Astrocyte of the cerebellum (primary cell): ENCODE measurements around the gene NR1I3.
A peak's percentile ranks its signal among the peaks of the same experiment; 100 is the strongest.

Experiments used
- DNase-seq: peaks from one replicate; pipeline ENCODE4 v3.0.0-alpha.2; 2011; ENCODE audit warnings: low read depth
- H3K4me3 ChIP-seq: 2 replicates; pipeline ENCODE4 v1.5.1; 2011; ENCODE audit warnings: mild to moderate bottlenecking, low read depth, low read length, moderate library complexity
- in situ Hi-C: cut with HindIII; loops from 2 replicates; pipeline ENCODE4 v1.10.0; 2017; ENCODE audit warnings: low sequenced_read_pairs
- TF ChIP-seq, protein P1 (sequence below): IDR thresholded peaks from 2 replicates; pipeline ENCODE4 v1.5.1; 2012; ENCODE audit warnings: low read length, low read depth, moderate library complexity, mild to moderate bottlenecking; ENCODE audit errors: missing control alignments

The NR1I3 gene

DNA sequence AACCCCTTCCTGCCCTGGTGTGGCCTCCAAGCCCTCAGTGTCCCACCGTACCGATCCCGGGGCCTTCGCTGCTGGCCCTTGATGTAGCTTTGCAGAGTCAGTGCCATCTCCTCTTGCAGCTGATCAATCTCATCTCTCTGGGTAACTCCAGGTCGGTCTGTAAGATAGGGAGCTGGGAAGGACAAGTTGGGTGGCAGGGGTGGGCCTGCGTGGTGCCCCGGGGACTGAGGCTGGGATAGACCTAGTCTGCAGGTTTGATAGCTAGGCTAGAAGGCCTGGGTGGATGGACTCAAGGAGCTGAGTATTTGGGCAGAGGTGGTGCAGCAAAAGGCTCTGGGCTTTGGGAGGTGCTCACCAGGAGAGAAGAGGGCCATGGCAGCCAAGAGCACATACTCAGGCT is 7.2 kb downstream of the NR1I3 start:
- in situ Hi-C loops = no loop called here
- no peak overlapping the region for H3K4me3 ChIP-seq
- no peak for DNase-seq
- TF ChIP-seq, protein P1, sequence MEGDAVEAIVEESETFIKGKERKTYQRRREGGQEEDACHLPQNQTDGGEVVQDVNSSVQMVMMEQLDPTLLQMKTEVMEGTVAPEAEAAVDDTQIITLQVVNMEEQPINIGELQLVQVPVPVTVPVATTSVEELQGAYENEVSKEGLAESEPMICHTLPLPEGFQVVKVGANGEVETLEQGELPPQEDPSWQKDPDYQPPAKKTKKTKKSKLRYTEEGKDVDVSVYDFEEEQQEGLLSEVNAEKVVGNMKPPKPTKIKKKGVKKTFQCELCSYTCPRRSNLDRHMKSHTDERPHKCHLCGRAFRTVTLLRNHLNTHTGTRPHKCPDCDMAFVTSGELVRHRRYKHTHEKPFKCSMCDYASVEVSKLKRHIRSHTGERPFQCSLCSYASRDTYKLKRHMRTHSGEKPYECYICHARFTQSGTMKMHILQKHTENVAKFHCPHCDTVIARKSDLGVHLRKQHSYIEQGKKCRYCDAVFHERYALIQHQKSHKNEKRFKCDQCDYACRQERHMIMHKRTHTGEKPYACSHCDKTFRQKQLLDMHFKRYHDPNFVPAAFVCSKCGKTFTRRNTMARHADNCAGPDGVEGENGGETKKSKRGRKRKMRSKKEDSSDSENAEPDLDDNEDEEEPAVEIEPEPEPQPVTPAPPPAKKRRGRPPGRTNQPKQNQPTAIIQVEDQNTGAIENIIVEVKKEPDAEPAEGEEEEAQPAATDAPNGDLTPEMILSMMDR = no peak

DNA sequence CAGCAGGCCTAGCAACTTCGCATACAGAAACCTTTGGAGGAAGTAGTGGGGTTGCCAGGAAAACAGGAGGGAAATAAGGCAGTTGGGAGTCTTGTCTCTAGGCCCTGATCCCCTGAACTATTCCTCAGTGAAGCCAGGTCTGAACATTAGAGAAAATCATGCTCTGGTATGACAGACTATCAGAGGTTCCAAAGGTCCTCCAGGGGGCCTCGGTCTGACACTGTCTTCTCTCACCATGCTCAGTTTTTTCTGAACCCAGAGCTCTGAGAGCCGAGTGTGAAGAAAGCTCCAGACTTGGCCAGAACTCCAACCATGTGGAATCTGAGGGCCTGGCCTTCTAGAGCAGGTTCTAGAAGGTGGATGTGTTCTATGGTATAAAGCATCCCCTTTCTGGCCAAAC is 8.1 kb downstream of the NR1I3 start:
- no peak for DNase-seq
- no peak overlapping the region for H3K4me3 ChIP-seq
- in situ Hi-C loops = no loop called here
- TF ChIP-seq, protein P1 = peak; percentile 10

GRCh38 chr1:161228032-161228431 is 10.0 kb downstream of the NR1I3 start:
- no peak for DNase-seq
- no peak overlapping the region for H3K4me3 ChIP-seq
- in situ Hi-C loops = no loop called here
- TF ChIP-seq, protein P1 = no peak

DNA sequence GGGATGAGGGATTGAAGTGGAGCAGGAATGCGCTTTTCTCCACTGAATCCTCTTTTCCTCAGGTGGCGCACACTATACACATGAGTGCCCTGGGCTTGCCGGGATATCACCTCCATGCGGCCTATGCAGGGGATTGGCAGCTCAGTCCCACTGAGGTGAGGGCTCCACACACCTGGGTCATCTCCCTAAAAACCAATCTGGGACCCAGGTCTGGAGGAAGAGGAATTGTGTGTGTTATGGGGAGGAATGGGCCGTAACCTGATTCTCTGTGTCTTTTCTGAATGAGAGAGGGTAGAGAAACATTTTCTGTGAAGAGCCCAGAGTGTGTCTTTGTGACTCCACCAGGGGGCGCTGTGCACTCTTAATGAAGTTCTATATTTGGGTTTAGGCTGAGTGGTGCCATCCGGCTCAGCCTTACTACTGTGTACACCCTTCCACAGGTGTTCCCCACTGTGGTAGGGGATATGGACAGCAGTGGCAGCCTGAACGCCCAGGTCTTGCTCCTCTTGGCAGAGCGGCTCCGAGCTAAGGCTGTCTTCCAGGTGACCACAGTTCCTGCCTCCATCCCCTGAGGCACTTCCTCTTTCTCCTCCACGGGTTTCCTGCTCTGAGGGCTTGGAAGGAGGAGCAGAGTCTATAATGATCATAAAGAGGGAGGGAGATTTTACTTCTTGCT is 10.7 kb downstream of the NR1I3 start:
- TF ChIP-seq, protein P1 = peak; percentile 76
- in situ Hi-C loops = no loop called here
- H3K4me3 ChIP-seq = peak overlapping the region; percentile 88
- peak; percentile 50 for DNase-seq

GRCh38 chr1:161226759-161227158 is 11.2 kb downstream of the NR1I3 start:
- TF ChIP-seq, protein P1 = no peak
- H3K4me3 ChIP-seq = peak overlapping the region; percentile 88
- in situ Hi-C loops = no loop called here

DNA sequence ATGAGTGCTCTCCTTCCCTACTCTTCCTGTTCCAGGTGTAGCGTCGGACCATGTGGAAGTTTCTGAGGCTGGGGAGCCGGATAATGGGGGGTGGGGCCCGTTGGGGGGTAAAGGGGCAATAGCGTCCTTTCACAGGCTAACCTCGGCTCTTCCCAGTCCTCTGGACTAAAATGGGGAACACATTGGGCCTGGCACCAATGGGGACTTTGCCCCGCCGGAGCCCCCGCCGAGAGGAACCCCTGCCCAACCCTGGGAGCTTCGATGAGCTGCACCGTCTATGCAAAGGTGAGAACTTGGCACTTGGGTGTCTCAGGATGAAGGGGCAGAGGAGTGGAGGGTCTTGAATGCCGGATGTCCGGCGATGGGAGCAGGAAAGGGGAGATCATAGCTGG is 11.7 kb downstream of the NR1I3 start:
- in situ Hi-C loops = no loop called here
- TF ChIP-seq, protein P1 = no peak
- peak overlapping the region; percentile 88 for H3K4me3 ChIP-seq
- no peak for DNase-seq

More at GRCh38 chr1:161226759-161227158, 11.2 kb downstream of the NR1I3 start:
- no peak for DNase-seq
